Subcutaneous abdominal adipose tissue (tissue), 5 donors: ENCODE data around the gene BRS3.

Source experiments
- H3K27ac ChIP-seq: one replicate; pipeline ENCODE4 v1.7.0; 2013; ENCODE audit warnings: low read depth, mild to moderate bottlenecking, inconsistent platforms, low read length, moderate library complexity
- H3K27me3 ChIP-seq, 5 donors: one replicate each; pipeline ENCODE4 v1.7.0; 2013; ENCODE audit warnings: low read length in 5 of 5, inconsistent platforms in 1 of 5; ENCODE audit not compliant: control insufficient read depth in 5 of 5, insufficient read depth in 4 of 5
- H3K36me3 ChIP-seq, 5 donors: one replicate each; pipeline ENCODE4 v1.7.0; 2013; ENCODE audit warnings: low read length in 5 of 5; ENCODE audit not compliant: control insufficient read depth in 5 of 5, insufficient read depth in 5 of 5
- H3K4me1 ChIP-seq, 5 donors: one replicate each; pipeline ENCODE4 v1.7.0; 2013; ENCODE audit warnings: low read length in 5 of 5, mild to moderate bottlenecking in 3 of 5, moderate library complexity in 1 of 5; ENCODE audit not compliant: control insufficient read depth in 5 of 5, insufficient read depth in 5 of 5
- H3K4me3 ChIP-seq, 5 donors: one replicate each; pipeline ENCODE4 v1.7.0; 2013; ENCODE audit warnings: low read length in 5 of 5, low read depth in 1 of 5
- H3K9ac ChIP-seq, 5 donors: one replicate each; pipeline ENCODE4 v1.7.0; 2013; ENCODE audit warnings: low read length in 5 of 5, mild to moderate bottlenecking in 4 of 5, moderate library complexity in 3 of 5
- H3K9me3 ChIP-seq, 5 donors: one replicate each; pipeline ENCODE4 v1.7.0; 2013; ENCODE audit warnings: low read length in 5 of 5; ENCODE audit not compliant: control insufficient read depth in 5 of 5
- donor health status: healthy.
- donor health status: healthy.
- donor health status: healthy.
- donor health status: healthy.
- donor health status: healthy.

The BRS3 gene

GRCh38 chrX:136525738-136526606, 38.2 kb downstream of the BRS3 start:
- Histone ChIP-seq H3K27ac (peak overlapping the region; percentile 61), H3K4me3 (no peak overlapping the region), H3K9ac (peak overlapping the region in 1 of 5 donors; percentile 51), H3K4me1 (peaks cover 0 to 19% (median 16%) of the 10 kb centered on the region in 5 donors), H3K27me3 (peaks cover 0 to 2% (median 0%) of the 10 kb centered on the region in 5 donors), H3K36me3 (no peaks in the 10 kb centered on the region), H3K9me3 (no peaks in the 10 kb centered on the region)

GRCh38 chrX:136528645-136529315, 41.0 kb downstream of the BRS3 start:
- H3K27ac ChIP-seq = no peak overlapping the region
- H3K9me3 ChIP-seq = no peaks in the 10 kb centered on the region
- peaks cover 0 to 19% (median 16%) of the 10 kb centered on the region in 5 donors for H3K4me1 ChIP-seq
- no peak overlapping the region for H3K9ac ChIP-seq
- no peaks in the 10 kb centered on the region for H3K36me3 ChIP-seq
- peaks cover 0 to 7% (median 4%) of the 10 kb centered on the region in 5 donors for H3K27me3 ChIP-seq
- no peak overlapping the region for H3K4me3 ChIP-seq

- Histone ChIP-seq H3K36me3 (no peaks in the 10 kb centered on the region), H3K27me3 (peaks cover 0 to 7% (median 4%) of the 10 kb centered on the region in 5 donors), H3K4me1 (peaks cover 0 to 19% (median 16%) of the 10 kb centered on the region in 5 donors), H3K27ac (no peak overlapping the region), H3K4me3 (no peak overlapping the region), H3K9me3 (no peaks in the 10 kb centered on the region), H3K9ac (no peak overlapping the region)
Measured at GRCh38 chrX:136529795-136530194, 42.0 kb downstream of the BRS3 start.

GRCh38 chrX:136531951-136532350, 44.2 kb downstream of the BRS3 start, which contains the start of gene VGLL1:
VGLL1 (plus strand) TSS chrX:136532215; CDS start chrX:136536021, 3,806 bp downstream.
- Histone ChIP-seq H3K9me3 (no peaks in the 10 kb centered on the region), H3K4me3 (no peak within 1 kb of the TSS), H3K9ac (no peak within 1 kb of the TSS), H3K36me3 (no peaks in the 10 kb centered on the region), H3K27ac (no peak within 1 kb of the TSS), H3K4me1 (peaks cover 0 to 1% (median under 1%) of the 10 kb centered on the region in 5 donors), H3K27me3 (peaks cover 3 to 11% (median 8%) of the 10 kb centered on the region in 5 donors)

- Histone ChIP-seq H3K4me3 (no peak overlapping the region), H3K9ac (no peak overlapping the region), H3K27me3 (peaks cover 3 to 11% (median 8%) of the 10 kb centered on the region in 5 donors), H3K27ac (no peak overlapping the region), H3K9me3 (no peaks in the 10 kb centered on the region), H3K4me1 (no peaks in the 10 kb centered on the region), H3K36me3 (no peaks in the 10 kb centered on the region)
Measured at GRCh38 chrX:136534131-136534530, 46.4 kb downstream of the BRS3 start.

- H3K9ac ChIP-seq = no peak overlapping the region
- H3K4me3 ChIP-seq = no peak overlapping the region
- H3K27me3 ChIP-seq = peaks cover 2 to 23% (median 8%) of the 10 kb centered on the region in 5 donors
- no peaks in the 10 kb centered on the region for H3K4me1 ChIP-seq
- no peaks in the 10 kb centered on the region for H3K36me3 ChIP-seq
- H3K27ac ChIP-seq = no peak overlapping the region
- no peaks in the 10 kb centered on the region for H3K9me3 ChIP-seq
Measured at GRCh38 chrX:136538811-136539210, 51.1 kb downstream of the BRS3 start.

GRCh38 chrX:136540226-136540625, 52.5 kb downstream of the BRS3 start:
- Histone ChIP-seq H3K9me3 (no peaks in the 10 kb centered on the region), H3K36me3 (no peaks in the 10 kb centered on the region), H3K27ac (no peak overlapping the region), H3K4me1 (no peaks in the 10 kb centered on the region), H3K27me3 (peaks cover 2 to 19% (median 8%) of the 10 kb centered on the region in 5 donors), H3K9ac (no peak overlapping the region), H3K4me3 (no peak overlapping the region)

GRCh38 chrX:136541294-136541693, 53.5 kb downstream of the BRS3 start:
- Histone ChIP-seq H3K27ac (no peak overlapping the region), H3K4me3 (no peak overlapping the region), H3K27me3 (peaks cover 2 to 17% (median 4%) of the 10 kb centered on the region in 5 donors)

GRCh38 chrX:136542281-136542680, 54.5 kb downstream of the BRS3 start:
- H3K27me3 ChIP-seq = peaks cover 3 to 16% (median 4%) of the 10 kb centered on the region in 5 donors
- no peak overlapping the region for H3K9ac ChIP-seq
- no peaks in the 10 kb centered on the region for H3K9me3 ChIP-seq
- H3K27ac ChIP-seq = no peak overlapping the region
- H3K4me1 ChIP-seq = no peaks in the 10 kb centered on the region
- H3K4me3 ChIP-seq = no peak overlapping the region
- no peaks in the 10 kb centered on the region for H3K36me3 ChIP-seq

More at GRCh38 chrX:136541294-136541693, 53.5 kb downstream of the BRS3 start:
- H3K36me3 ChIP-seq = no peaks in the 10 kb centered on the region
- H3K9me3 ChIP-seq = no peaks in the 10 kb centered on the region
- H3K9ac ChIP-seq = no peak overlapping the region
- no peaks in the 10 kb centered on the region for H3K4me1 ChIP-seq
